GM18868 (cell line): ENCODE measurements around the gene GRIN3B.

ENCODE experiments used
- ATAC-seq: cut with Tn5 transposase; IDR thresholded peaks from one replicate; pipeline ENCODE4 v1.9.1; 2021; ENCODE audit warnings: mild to moderate bottlenecking, moderate library complexity; ENCODE audit not compliant: unreplicated experiment

The GRIN3B gene

DNA sequence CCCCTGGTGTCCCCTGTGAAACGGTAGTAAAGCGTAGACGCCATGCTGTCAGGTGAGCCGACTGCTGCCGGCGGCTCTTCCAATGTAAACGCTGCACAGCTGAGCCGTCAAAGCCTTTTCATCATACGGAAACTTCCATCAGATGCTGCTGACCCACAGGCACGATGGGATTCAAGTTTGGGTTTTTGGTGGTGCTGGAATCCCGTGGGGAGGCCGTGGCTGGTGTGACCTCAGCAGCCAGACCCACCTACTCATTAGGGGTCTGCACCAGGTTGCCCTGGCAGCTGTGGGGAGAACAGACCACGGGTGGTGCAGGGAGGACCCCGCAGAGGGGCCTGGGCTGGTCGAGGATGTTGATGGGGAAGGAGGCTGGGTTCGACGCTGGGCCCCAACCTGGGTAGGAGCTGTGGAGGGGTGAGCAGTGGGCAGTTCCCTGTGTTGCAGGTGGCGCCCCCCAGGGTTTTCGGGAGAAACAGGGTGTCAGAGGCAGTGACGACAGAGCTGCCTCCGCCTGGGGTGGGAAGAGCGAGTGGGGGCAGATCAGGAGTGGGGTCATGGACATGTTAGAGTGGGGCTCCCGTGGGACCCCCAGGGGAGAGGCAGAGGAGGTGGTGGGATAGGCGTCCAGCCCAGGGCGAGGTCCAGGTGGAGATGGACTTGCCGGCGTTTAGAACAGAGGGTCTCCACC, 6.6 kb downstream of the GRIN3B start:
- no peak for ATAC-seq

DNA sequence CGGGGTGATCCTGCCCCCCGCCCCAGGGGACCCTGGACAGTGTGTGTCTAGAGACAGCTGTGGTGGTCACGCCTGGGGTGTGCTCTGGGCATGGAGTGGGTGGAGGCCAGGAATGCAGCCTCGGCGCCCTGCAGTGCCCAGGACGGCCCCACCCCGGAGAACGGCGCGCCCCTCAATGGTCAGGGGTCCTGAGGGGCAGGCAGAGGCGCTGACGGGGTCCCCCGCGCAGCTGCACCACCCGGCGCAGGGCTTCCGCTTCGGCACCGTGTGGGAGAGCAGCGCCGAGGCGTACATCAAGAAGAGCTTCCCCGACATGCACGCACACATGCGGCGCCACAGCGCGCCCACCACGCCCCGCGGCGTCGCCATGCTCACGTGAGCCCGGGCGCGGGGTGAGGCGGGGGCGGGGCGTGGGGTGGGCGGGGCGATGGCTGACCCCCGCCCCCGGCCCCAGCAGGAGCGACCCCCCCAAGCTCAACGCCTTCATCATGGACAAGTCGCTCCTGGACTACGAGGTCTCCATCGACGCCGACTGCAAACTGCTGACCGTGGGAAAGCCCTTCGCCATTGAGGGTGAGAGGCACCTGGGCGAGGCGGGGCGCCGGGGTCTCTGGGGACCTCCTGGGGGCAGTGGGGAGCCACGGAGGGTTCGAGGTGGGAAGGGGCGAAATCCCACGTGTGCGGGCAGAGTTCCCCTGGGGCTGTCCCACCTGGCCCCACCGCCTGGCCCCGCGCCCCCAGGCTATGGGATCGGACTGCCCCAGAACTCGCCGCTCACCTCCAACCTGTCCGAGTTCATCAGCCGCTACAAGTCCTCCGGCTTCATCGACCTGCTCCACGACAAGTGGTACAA, 7.4 kb downstream of the GRIN3B start:
- ATAC-seq, result no peak

DNA sequence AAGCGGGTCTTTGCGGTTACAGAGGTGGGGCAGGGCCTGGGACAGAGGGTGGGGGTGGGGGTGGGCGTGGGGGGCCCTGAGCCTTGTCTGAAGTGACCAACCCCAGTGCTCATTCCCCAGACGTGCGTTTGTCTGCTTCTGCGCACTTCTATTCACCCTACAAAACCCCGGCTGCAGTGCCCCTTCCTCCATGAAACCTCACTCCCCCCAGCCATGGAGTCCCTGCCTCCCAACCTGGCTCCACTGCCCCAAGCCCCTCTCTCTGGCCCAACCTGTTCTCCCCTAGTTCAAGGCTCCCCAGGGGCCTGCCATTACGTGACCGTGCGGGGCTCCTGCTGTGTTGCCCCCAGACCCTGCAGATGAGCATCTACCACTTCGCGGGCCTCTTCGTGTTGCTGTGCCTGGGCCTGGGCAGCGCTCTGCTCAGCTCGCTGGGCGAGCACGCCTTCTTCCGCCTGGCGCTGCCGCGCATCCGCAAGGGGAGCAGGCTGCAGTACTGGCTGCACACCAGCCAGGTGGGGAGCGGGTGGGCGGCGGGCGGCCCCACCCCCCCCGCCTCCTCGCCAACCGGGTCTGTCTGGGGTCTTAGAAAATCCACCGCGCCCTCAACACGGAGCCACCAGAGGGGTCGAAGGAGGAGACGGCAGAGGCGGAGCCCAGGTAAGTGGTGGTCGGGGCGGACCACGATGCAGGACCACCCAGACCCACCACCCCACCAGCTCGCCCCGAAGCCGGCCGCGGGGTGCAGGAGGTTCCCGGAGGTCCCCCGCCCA, 8.2 kb downstream of the GRIN3B start:
- no peak for ATAC-seq

DNA sequence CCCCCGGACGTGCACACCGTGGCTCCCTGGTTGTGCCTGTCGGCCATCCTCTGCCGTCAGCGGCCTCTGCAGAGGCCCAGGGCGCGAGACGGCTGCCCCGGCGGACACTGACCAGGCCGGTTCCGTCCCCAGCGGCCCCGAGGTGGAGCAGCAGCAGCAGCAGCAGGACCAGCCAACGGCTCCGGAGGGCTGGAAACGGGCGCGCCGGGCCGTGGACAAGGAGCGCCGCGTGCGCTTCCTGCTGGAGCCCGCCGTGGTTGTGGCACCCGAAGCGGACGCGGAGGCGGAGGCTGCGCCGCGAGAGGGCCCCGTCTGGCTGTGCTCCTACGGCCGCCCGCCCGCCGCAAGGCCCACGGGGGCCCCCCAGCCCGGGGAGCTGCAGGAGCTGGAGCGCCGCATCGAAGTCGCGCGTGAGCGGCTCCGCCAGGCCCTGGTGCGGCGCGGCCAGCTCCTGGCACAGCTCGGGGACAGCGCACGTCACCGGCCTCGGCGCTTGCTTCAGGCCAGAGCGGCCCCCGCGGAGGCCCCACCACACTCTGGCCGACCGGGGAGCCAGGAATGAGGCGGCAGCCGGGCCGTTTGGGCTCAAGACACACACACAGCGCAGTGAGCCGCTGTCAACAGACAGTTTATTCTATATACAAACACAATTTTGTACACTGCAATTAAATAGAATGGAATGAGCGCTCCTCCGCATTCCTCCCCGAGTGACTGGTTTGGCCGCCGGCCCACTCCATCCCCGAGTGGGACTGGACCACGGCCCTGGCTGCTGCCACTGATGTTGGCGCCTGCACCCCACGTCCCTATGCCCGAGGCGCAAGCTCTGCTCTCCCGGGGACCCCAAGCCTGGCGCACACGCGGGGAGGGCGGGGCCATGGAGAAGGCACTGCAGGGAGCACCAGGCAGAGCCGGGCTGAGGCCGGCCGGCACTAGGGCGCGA, 9.1 kb downstream of the GRIN3B start:
- ATAC-seq, result no peak

DNA sequence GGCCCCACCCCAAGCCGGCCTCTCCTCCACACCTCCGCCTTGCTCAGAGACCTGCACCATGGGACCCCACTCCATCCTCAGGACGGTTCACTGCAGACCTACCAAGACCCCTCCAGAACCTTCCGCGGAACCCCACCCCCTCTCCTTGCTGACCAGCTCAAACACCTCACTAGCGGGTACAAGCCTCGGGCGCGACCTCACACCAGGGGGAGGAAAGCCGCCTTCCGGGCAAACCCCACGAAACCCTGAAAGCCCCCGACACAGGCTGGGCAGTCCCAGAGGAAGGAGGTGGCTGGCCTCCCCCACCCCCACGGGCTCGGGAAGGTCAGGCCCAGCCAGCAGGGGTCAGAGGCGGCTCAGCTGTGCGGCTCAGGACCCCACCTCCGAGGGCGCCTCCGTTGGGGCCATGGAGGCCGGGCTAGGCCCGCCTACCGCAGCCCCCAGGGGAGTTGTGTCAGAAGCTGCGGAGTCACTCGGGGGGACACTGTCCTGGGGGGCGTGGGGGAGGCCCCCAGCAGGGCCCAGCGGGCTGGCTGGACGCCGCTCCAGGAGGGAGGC, 9.8 kb downstream of the GRIN3B start:
- no peak for ATAC-seq

DNA sequence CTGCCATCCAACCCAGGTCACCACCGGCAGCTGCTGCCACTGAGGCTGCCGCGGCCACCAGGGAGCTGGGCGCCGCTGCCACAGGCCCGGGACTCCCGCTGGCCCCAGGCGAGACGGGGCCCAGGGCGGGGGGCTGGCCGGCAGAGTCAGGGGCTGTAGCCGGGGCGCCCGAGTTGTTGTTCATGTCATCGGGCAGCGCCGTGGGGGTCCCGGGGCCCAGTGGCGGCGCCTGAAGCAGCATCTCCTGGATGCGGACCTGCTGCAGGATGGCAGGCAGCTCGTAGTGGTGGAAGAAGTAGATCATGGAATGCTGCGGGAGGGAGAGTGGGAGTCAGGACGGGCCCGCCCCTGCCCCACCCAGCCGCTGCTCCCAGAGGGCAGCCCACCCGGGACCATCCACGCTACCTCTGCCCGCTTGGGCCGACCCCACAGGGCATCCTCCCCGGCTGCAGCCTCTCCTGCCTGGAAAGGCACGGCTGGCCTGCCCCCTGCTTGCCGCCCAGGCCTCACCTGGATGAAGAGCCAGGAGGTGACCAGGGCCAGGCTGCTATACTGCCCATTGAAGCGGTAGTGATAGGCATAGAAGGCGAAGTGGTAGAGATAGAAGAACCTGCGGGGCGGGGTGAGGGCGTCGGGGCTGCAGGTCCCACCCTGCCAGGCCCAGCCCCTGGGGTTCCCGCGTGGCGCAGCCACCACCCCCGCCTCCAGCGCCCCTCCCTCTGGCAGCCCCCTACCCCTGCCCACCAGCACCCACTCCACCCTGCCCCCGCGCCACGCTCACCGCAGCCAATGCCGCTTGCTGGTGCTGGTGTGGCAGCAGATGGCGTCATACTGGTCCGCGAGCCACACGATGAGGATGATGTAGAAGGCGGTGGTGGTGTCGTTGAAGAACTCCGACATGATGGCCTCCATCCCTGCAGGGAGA, 10.6 kb downstream of the GRIN3B start:
- no peak for ATAC-seq

DNA sequence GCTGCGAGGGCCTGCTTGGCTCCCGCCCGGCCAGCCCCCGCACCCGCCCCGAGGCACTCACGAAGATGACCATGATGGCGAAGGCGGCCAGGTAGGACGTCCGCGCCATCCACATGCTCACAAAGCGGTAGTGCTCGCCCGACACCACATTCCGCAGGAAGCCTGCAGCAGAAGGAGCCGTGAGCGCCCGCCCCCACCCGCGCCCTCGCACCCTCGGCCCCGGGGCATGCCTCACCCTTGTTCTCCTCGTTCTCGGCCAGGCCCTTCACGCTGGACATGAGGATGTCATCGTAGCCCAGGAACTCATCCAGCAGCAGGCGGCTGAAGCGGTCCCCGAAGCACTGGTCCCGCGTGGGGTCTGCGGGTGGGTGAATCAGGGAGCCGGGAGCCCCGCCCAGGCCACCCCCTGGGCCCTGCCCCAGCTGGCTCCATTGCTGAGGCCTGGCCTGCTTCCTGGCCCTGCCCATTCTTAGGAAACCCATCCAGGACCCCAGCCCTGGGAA, 11.7 kb downstream of the GRIN3B start:
- no peak for ATAC-seq

DNA sequence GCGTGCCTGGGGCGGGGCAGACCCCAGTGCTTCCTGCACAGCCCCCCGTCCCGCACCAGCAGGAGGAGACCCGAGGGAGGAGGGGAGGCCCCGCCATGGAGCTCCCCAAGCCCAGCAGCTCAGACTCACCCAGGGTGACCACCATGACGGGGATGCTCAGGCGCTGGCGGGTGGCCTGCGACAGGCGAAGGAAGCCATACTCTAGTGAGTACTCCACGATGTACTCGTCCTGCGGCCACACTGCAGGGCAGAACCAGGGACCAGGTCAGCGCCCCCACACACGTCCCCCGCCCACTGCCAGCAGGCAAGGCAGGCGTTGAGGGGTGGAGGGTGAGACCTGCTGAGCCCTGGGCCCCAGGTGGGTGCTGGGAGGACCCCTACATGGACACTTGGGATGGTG, 12.1 kb downstream of the GRIN3B start:
- no peak for ATAC-seq

DNA sequence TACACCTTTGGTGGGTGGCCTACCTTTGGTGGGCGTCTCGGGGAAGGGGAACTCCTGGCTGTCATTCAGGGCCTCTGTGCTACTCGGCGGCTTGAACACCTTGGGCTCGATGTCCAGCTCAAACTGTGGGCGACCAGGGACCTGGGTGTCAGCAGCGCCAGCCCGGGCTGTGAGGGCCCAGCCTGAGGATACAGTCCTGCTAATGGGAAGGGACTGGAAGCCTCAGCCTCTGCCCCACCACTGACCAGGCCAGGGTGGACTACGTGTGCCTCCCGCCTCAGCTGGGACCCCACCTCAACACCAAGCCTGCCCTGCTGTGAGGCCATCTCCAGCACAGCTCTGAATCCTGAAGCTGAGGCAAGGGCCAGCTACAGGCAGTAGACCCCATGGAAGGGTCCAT, 13.0 kb downstream of the GRIN3B start:
- ATAC-seq, result no peak

DNA sequence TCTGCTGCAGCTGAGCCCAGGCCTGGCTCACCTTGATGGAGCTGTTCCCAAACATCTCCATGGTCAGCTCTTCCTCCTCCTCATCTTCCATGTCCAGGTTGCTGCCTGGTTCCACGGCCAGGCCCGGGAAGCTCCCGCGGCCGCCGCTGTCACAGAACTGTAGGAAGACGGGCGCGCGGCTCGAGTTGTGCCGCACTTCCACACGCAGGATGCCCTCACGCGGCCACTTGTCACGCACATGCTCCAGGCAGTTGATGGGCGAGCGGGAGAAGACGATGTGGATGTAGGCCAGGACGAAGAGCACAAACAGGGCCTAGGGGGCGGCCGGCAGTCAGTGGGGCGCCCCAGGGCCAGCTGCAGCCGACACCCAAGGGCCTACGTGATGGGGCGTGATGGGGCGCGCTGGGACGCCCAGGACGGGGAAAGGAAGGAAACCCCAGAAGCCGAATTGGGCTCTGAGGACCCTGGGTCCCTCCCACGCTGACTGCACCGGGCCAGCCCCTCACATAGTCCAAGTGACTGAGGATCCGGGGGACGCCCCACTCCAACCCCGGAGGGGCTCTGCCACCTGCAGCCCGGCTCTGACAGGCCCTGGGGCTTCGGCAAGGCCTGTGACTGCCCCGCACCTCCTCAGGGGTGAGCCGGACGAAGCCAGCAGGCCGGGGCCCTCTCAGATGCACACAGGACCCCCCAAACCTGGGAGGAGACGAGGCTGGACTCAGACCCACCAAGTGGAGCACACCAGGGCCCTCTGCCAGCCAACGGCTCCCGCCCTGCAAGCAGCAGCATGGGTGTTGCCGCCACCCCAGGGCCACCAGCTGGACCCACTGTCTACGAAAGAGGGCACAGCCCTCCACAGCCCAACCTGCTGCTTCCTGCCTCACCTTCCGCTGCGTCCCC, 14.2 kb downstream of the GRIN3B start:
- ATAC-seq, result no peak

DNA sequence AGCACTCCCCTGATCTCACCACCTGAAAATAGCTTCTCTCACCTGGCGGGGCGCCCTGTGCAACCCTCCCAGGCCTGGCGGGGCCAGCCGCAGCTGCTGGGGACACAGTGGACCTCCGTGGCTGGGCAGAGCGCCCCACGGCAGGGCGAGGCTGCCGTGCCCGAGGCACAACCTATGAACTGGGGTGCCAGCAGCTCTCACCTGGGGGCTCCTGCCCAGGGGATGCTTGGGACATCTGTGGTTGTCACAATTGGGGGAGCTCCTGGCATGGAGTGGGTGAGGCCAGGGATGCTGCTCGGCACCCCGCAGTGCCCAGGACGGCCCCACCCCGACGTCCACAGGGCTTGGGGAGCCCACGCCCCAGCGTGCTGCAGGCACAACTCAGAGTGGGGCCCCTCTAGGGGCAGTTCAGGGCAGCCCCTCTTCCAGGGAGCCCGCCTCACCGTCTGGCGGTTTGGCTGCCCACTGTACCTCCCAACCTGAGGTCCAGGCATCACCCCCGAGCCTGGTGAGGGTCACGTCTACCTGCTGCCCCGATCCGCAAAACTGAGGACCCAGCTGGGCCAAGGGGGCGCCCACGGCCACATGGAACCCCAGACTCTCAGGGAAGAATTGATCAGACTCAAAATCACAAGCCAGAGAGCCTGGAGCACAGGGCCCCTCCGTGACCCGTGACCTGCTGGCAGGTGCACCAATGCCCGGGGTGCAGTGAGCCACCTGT, 15.0 kb downstream of the GRIN3B start:
- no peak for ATAC-seq

DNA sequence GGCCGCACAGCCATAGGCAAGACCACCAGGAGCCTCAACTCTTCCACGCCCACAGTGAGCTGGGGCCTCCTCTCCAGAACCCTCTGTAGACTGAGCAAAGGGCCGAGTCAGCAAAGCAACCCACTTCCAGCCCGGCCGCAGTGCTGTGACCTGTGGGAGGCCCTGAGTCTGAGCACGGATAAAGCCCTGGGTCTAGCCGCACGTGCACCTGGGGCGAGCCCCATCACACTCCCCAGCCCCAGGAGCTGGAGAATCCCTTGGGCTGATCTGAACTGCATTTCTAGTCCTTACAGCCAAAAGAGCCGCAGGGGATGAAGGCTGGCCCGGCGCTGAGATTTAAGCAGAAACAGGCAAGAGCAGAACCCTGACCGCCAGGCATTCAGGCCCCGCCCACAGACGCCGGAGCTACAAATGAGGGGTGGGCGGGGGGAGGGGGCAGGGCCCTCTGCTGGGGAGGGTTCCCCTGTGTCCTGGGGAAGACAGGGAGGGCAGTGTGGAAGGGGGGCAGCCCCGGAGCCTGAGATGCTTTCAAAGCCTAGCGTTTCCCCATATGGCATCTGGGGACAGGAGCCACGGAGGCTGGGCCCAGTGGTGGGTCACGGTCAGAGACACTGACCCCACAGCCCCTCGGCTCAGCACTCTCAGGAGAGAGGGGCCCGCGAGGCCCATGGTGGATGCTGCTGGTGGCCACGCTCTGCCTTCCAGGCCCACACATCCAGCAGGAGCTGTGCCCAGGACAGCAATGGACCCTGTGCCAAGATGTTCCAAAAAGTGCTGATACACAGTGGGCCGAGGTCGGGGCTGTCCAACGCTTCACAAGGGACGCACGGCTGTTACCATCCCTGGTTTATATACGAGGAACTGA, 15.8 kb downstream of the GRIN3B start:
- no peak for ATAC-seq

DNA sequence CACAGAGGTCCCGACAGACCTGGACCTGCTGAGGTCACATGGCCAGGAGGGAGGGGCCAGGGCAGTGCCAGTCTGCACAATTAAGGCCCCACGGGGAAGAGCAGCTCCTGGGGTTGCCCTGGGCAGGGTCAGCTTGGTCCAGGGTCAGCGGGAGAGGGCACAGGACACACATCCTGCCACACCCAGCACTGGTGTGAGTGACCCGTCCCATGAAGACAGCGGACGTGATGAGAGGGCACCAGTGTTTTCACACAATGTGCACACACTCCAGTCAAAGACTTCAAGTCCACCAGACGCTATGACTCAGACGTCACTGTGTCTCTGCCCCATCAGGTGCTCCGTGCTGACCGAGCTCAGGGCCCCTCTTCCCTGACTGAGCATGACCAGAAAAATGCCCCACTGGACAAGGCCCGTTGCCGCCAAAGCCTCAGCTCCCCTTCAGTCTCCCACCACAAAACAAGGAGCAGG, 16.5 kb downstream of the GRIN3B start:
- no peak for ATAC-seq

DNA sequence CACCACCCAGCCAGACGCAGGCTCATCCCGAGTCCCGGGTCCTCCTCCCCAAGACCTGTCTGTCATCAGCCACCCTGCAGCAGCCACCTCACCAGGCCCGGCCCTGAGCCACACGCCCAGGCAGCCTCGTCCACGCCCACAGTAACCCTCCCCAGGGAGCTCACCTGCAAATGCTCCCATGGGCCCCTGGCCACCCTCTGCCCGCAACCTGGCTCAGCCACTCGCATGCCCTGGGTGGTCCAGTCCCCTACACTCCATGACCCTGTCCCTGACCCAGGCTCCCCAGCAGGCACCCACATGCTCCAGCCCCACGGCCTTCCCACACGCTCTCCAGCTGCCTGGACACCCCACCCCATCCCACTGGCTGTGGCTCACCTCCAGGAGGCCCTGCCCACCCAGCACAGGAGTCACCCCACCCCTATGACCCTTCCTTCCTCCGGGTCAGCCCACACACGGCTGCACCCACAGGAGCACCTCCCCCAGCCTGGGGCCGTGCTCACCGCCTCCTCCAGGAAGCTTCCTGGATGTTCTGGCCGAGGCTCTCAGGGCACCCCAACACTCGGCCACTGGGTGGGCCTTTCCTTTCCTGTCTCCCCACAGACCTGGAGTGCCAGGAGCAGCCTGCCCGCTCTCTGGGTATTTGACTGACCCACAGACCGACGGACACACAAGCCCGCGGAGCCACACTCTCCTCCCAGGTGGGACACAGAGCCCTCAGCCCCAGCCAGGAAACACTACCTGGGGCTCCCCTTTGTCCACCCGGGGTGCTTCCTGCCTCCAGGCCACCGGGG, 17.1 kb downstream of the GRIN3B start:
- ATAC-seq, result no peak

DNA sequence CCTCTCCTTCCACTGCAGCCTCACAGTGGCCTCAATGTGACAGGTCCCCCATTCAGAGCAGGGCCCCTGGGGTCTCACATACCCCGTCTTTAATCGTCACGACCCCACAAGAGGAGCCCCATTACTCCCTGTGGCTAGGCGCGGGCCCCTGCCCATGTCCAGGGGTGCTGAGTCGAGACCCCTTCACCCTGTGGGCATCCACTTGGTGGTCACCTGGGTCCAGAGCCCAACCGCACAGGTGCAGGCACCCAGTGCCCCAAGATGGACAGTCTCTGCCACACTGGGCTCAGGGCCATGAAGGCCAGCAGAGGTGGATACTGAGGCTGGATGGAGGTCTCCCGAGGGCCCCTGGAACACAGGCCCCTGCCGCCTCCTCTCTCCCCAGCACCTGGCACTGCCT, 17.7 kb downstream of the GRIN3B start:
- no peak for ATAC-seq
